ENCODE measurements around the gene VPS26A.
A peak's percentile ranks its signal among the peaks of the same experiment; 100 is the strongest.

VPS26A gene

GRCh38 chr10:69179743-69180524 is 56.0 kb downstream of the VPS26A start, which contains the start of gene SUPV3L1:
SUPV3L1 (plus strand) TSS chr10:69180234; CDS start chr10:69180292, 58 bp downstream.
- DNase-seq, result peak; percentile 80

- no peak for DNase-seq
Measured at GRCh38 chr10:69180525-69181204, 56.7 kb downstream of the VPS26A start.

GRCh38 chr10:69181433-69181832 is 57.5 kb downstream of the VPS26A start:
- DNase-seq, result no peak

- no peak for DNase-seq
Measured at GRCh38 chr10:69182005-69182404, 58.0 kb downstream of the VPS26A start.

GRCh38 chr10:69186524-69186923 is 62.5 kb downstream of the VPS26A start:
- DNase-seq, result no peak

GRCh38 chr10:69201045-69201444 is 77.1 kb downstream of the VPS26A start:
- DNase-seq, result no peak

GRCh38 chr10:69202332-69202731 is 78.4 kb downstream of the VPS26A start:
- DNase-seq, result no peak

- DNase-seq, result no peak
Measured at GRCh38 chr10:69208761-69209160, 84.8 kb downstream of the VPS26A start.

- no peak for DNase-seq
Measured at GRCh38 chr10:69209787-69210484, 86.0 kb downstream of the VPS26A start.

GRCh38 chr10:69211104-69211503 is 87.1 kb downstream of the VPS26A start:
- DNase-seq, result no peak

GRCh38 chr10:69211524-69211923 is 87.5 kb downstream of the VPS26A start:
- no peak for DNase-seq

GRCh38 chr10:69213591-69214311 is 89.8 kb downstream of the VPS26A start:
- peak; percentile 0 for DNase-seq

GRCh38 chr10:69214666-69215131 is 90.7 kb downstream of the VPS26A start:
- no peak for DNase-seq

- peak; percentile 7 for DNase-seq
Measured at GRCh38 chr10:69215405-69216171, 91.6 kb downstream of the VPS26A start.

- no peak for DNase-seq
Measured at GRCh38 chr10:69216577-69217118, 92.7 kb downstream of the VPS26A start.

- DNase-seq, result no peak
Measured at GRCh38 chr10:69217119-69217754, 93.3 kb downstream of the VPS26A start.

- no peak for DNase-seq
Measured at GRCh38 chr10:69218831-69219230, 94.9 kb downstream of the VPS26A start.

- no peak for DNase-seq
Measured at GRCh38 chr10:69220041-69220451, 96.1 kb downstream of the VPS26A start, which contains the start of gene HKDC1. HKDC1 (plus strand) TSS chr10:69220332; CDS start chr10:69220436, 104 bp downstream.

GRCh38 chr10:69220507-69220906 is 96.5 kb downstream of the VPS26A start:
- DNase-seq, result no peak
